Stimulated activated memory B cell treated with anti-CD40 and anti-IgM and Interleukin-4, amounts not matched to agents 10 μg/mL and 1 μg/mL and 100 μg/mL, for 72 hours (primary cell): Measurements from ENCODE around the gene RTL10.

Source experiments
- ATAC-seq: fragments of 150-1000 bp; cut with Tn5 transposase; 2 replicates; pipeline ENCODE4 v1.10.0; 2021
- H3K27ac Mint-ChIP-seq: one replicate; pipeline ENCODE4 v1.8.0; 2022; ENCODE audit warnings: mild to moderate bottlenecking, mixed read lengths
- H3K27me3 Mint-ChIP-seq: one replicate; pipeline ENCODE4 v1.8.0; 2022; ENCODE audit warnings: mixed read lengths
- H3K36me3 Mint-ChIP-seq: one replicate; pipeline ENCODE4 v1.8.0; 2022; ENCODE audit warnings: mixed read lengths
- H3K4me1 Mint-ChIP-seq: one replicate; pipeline ENCODE4 v1.8.0; 2022; ENCODE audit warnings: mixed read lengths
- H3K4me3 Mint-ChIP-seq: one replicate; pipeline ENCODE4 v1.8.0; 2022; ENCODE audit warnings: mild to moderate bottlenecking, moderate library complexity, mixed read lengths
- H3K9me3 Mint-ChIP-seq: one replicate; pipeline ENCODE4 v1.8.0; 2022; ENCODE audit warnings: mixed read lengths

RTL10 gene

DNA sequence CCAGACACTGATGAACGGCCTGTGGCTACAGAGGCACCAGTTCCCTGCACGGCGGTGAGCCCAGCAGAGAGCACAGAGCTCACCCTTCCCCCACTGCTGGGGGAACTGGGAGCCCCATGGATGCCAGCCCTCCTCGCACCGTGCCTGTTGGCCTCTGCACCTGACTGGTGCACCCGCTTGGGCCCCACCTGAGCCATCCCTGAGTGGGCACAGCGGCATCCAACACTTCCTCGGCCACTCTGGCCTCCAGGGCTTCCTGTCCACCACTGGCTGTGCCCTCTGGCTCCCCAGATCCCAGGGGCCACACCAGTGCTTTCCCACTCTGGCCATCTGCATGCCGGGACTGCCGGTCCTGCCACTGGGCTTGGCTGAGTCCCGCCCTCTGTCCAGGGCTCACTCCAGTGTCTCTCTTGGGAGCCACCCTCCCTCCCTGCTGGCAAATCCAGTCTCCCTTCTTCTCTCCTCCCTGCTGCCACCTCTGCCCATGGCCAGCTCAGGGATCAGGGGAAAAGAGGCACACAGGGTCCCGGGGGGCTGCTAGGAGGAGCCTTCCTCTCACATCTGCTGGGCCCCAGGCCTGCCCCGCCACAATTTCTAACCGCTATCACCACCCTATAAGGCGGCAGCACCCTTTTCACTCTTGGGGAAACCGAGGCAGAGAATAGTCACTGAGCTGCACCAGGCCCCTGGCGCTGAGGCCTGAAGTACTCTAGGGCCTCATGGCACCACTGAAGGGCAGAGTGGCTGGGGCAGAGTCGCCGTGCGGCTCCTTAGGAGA lies 33.0 kb downstream of the RTL10 start:
- Mint-ChIP-seq H3K27ac (no peak overlapping the region), H3K4me3 (no peak overlapping the region), H3K9me3 (peaks cover 2% of the 10 kb centered on the region), H3K27me3 (no peaks in the 10 kb centered on the region), H3K4me1 (peaks cover 10% of the 10 kb centered on the region), H3K36me3 (peaks cover 17% of the 10 kb centered on the region)
- no peak for ATAC-seq

DNA sequence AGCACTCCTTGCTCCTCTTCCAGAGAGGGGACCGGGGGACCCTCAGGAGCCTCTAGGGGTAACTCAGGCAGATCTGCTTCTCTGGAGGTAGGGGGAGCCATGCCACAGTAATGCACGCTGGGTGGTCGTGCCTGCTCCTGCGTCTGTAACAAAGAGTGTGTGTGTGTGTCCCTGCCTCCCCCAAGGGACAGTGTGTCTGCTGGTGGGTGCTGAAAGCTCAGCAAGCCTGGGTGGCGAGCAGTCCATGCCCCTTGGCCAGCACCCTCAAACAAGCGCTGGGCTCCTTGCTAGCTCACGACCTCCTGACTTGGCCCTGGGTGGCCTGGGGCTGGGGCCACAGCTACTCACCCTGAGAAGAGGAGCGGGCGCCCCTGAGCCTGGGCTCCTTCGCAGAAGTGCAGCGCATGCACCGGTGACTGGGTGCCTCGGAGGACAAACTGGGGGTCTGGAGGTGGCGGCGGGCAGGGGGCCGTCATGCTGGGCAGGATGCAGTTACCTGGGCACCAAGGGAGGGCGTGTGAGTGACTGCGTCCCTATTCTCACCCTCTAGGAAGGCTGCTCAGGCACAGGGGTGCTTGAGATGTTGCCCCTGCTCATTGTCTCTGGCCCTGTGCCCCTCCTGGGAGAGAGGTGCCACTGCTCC lies 33.7 kb downstream of the RTL10 start:
- Mint-ChIP-seq H3K27ac (no peak overlapping the region), H3K9me3 (no peaks in the 10 kb centered on the region), H3K27me3 (no peaks in the 10 kb centered on the region), H3K36me3 (peaks cover 10% of the 10 kb centered on the region), H3K4me1 (peaks cover 10% of the 10 kb centered on the region), H3K4me3 (no peak overlapping the region)
- ATAC-seq, result no peak

GRCh38 chr22:19819911-19820879 lies 34.5 kb downstream of the RTL10 start:
- H3K9me3 Mint-ChIP-seq, result no peaks in the 10 kb centered on the region
- no peak overlapping the region for H3K4me3 Mint-ChIP-seq
- no peak for ATAC-seq
- H3K4me1 Mint-ChIP-seq, result peaks cover 10% of the 10 kb centered on the region
- no peaks in the 10 kb centered on the region for H3K27me3 Mint-ChIP-seq
- H3K36me3 Mint-ChIP-seq, result peaks cover 9% of the 10 kb centered on the region
- H3K27ac Mint-ChIP-seq, result no peak overlapping the region

- peaks cover 9% of the 10 kb centered on the region for H3K36me3 Mint-ChIP-seq
- no peak overlapping the region for H3K4me3 Mint-ChIP-seq
- ATAC-seq, result no peak
- no peaks in the 10 kb centered on the region for H3K9me3 Mint-ChIP-seq
- no peaks in the 10 kb centered on the region for H3K27me3 Mint-ChIP-seq
- H3K27ac Mint-ChIP-seq, result no peak overlapping the region
- peaks cover 8% of the 10 kb centered on the region for H3K4me1 Mint-ChIP-seq
Observed at GRCh38 chr22:19819208-19819910, 35.3 kb downstream of the RTL10 start.

- Mint-ChIP-seq H3K27me3 (no peaks in the 10 kb centered on the region), H3K36me3 (peaks cover 6% of the 10 kb centered on the region), H3K27ac (no peak overlapping the region), H3K9me3 (no peaks in the 10 kb centered on the region), H3K4me3 (no peak overlapping the region), H3K4me1 (peaks cover 2% of the 10 kb centered on the region)
- ATAC-seq, result no peak
Observed at GRCh38 chr22:19818324-19819207, 36.1 kb downstream of the RTL10 start.

DNA sequence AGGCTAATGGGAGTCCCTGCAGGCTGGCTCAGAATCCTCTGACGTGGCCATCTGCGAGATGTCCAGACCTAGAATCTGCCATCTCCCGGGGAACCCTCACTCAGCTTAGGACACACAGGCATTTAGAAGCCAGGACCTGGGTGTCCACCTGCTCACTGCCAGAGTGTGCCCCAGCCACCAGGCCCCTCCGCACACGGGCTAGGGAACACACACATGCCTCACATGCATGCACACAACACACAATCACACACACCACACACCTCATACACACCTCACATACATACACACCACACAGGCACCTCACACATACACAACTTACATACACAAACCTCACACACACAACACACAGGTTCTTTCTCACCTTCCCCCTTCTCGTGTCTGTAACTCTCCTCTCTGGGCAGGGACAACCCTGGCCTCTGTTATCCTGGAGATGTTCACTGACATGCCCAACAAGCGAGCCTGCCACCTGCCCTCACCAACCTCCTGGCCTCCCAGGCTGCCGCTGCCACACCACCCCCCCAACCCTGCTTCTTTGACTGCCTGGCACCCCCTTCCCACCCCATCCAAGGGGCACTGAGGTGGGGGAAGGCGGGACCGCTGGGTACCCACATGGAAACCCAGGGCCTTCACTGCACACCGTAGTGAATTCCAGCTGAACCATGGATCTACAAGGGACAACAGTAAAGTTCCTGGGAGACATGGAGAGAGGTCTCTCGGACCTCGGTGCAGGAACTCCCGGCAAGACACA lies 38.1 kb downstream of the RTL10 start:
- Mint-ChIP-seq H3K36me3 (peaks cover 17% of the 10 kb centered on the region), H3K27ac (no peak overlapping the region), H3K9me3 (no peaks in the 10 kb centered on the region), H3K4me1 (no peaks in the 10 kb centered on the region), H3K4me3 (no peak overlapping the region), H3K27me3 (no peaks in the 10 kb centered on the region)
- no peak for ATAC-seq

DNA sequence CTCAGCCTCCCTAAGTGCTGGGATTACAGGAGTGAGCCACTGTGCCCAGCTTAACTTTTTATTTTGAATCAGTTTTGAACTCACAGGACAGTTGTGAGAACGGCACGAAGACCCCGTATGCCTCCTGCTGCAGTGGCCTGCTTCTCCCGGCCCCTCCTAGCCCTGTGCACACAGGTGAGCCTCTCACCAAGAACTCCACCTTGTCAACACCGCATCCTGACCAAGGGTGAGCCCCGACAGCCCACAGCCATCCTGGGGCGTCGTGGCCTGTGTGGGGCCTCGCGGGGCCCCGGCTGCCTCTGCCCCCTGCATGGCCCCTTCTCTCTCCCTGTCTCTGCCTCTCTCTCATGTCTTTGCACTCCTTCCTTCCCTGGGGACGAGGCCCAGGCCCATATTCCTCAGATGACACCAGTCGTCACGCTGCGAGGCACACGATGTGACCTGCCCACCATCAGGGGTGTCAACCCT lies 38.8 kb downstream of the RTL10 start:
- H3K27me3 Mint-ChIP-seq, result no peaks in the 10 kb centered on the region

DNA sequence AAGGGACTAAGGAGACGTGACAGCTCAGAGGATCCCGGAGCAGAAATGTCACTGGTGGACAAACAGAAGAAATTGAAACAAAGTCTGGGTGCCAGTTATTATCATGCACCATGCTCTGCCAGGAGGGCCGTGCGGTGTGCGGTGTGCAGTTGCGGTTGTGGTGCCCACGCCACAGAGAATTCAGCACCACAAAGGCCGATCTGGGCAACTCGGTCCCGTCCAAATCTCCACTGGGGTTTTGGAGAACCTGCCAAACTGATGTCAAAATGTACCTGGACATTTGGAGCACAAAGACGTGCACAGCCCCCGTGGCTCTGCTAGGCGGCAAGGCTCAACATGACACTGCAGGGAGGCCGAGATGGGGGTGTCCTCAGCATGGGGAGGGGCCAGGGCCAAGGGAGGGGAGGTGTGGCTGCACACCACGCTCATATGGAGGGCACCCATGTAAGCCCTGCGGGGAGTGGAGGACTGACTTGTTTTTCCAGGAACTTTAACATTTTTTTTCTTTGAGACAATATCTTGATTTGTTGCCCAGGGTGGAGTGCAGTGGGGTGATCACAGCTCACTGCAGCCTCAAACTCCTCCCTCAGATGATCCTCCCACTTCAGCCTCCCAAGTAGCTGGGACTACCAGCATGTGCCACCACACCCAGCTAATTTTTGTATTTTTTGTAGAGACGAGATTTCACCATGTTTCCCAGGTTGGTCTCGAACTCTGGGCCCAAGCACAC lies 39.4 kb downstream of the RTL10 start:
- H3K4me1 Mint-ChIP-seq, result no peaks in the 10 kb centered on the region

More for the DNA sequence above, 38.8 kb downstream of the RTL10 start:
- peaks cover 24% of the 10 kb centered on the region for H3K36me3 Mint-ChIP-seq
- no peak for ATAC-seq
- H3K4me1 Mint-ChIP-seq, result no peaks in the 10 kb centered on the region
- no peak overlapping the region for H3K4me3 Mint-ChIP-seq
- no peak overlapping the region for H3K27ac Mint-ChIP-seq
- H3K9me3 Mint-ChIP-seq, result no peaks in the 10 kb centered on the region

GRCh38 chr22:19814428-19814827 lies 40.2 kb downstream of the RTL10 start:
- no peaks in the 10 kb centered on the region for H3K4me1 Mint-ChIP-seq
- H3K27ac Mint-ChIP-seq, result no peak overlapping the region
- ATAC-seq, result no peak
- peaks cover 25% of the 10 kb centered on the region for H3K36me3 Mint-ChIP-seq
- no peaks in the 10 kb centered on the region for H3K27me3 Mint-ChIP-seq
- H3K9me3 Mint-ChIP-seq, result no peaks in the 10 kb centered on the region
- H3K4me3 Mint-ChIP-seq, result no peak overlapping the region

More for the DNA sequence above, 39.4 kb downstream of the RTL10 start:
- no peak overlapping the region for H3K4me3 Mint-ChIP-seq
- no peaks in the 10 kb centered on the region for H3K27me3 Mint-ChIP-seq
- no peaks in the 10 kb centered on the region for H3K9me3 Mint-ChIP-seq
- no peak for ATAC-seq
- no peak overlapping the region for H3K27ac Mint-ChIP-seq
- H3K36me3 Mint-ChIP-seq, result peaks cover 25% of the 10 kb centered on the region

DNA sequence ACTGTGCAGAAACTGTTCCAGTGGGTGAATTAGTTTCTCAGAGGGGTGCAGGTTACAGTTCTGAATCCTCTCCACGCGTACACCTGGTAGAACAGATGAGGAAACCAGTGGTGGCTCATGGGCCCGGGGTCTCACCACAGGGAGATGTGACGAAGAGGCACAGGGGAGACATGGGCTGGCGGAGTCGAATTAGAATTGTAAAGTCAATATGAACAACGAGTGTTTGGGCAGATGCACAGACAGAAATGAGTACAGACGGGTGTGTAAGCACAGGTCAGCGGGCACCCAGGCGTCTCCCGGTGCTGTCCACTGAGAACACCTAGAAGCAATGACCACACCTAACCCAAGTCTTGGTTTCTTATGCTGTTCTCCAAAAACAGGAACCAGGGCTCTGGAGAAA lies 41.8 kb downstream of the RTL10 start:
- Mint-ChIP-seq H3K9me3 (no peaks in the 10 kb centered on the region), H3K27me3 (no peaks in the 10 kb centered on the region), H3K27ac (no peak overlapping the region), H3K4me3 (no peak overlapping the region), H3K4me1 (no peaks in the 10 kb centered on the region), H3K36me3 (peaks cover 25% of the 10 kb centered on the region)
- ATAC-seq, result no peak

DNA sequence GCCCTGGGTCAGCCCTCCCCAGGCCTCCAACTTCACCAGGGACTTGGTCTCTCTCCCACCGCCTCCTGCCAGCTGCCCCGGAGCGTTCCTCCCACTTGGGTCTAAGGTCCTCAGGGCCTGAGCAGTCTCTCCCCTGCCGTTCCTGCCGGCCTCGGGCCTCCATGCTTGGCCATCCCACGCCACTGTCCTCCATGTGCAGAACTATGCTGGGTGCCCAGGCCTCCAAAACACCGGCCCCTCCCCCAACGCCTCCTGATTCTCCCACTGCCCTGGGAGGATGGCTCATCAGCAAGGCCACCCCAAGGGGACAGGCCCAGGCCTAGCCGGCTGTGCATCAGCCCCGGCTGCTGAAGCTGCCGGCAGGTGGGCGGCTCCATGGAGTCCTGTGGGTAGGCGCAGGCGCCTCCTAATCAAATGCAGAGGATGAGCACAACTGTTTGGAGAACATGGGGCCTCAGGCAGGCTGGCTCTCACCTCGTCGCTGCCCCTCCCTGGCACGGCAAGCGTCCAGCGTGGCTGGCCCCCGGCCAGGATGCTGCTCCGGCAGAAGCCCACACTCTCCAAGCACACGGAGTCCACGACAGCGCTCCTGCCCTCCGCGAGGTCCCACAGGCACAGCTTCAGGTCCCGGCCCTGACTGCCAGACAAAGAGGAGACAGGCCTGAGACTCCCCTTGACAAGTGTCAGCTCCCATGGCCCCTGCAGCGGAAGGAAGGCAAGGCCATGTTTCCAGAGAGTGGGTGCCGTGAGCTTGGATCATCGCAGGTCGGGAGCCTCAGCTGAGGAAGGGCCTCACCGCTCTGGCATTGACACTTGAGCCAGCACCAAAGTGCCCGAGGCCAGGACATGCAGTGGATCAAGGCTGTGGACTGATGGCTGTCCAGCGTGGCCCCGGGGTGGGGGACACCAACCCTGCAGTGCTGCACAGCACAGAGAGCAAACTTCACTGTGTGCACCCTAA lies 42.6 kb downstream of the RTL10 start:
- no peak overlapping the region for H3K4me3 Mint-ChIP-seq
- no peaks in the 10 kb centered on the region for H3K27me3 Mint-ChIP-seq
- no peaks in the 10 kb centered on the region for H3K4me1 Mint-ChIP-seq
- H3K9me3 Mint-ChIP-seq, result no peaks in the 10 kb centered on the region
- no peak overlapping the region for H3K27ac Mint-ChIP-seq
- ATAC-seq, result no peak
- H3K36me3 Mint-ChIP-seq, result peaks cover 26% of the 10 kb centered on the region

DNA sequence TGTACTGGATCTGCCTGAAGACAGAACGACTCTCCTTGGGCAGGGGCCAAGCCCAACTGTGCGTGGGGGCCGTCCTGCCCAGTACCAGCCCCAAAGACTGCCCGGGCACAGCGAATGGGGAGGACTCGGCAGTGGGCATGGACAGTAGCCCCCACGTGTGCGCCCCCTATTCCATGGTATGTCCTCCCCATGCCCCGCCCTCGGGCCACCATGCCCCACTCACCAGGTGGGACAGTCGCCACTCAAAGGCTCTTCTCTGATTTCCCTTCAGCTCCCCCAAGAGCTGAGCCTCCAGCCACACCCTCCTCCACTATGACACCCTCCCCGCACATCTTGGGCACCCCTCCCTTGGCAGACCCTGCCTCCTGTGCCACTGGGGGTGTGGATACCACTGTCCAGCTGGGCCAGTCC lies 43.5 kb downstream of the RTL10 start:
- no peak overlapping the region for H3K4me3 Mint-ChIP-seq
- H3K27ac Mint-ChIP-seq, result no peak overlapping the region
- peaks cover 33% of the 10 kb centered on the region for H3K36me3 Mint-ChIP-seq
- no peaks in the 10 kb centered on the region for H3K4me1 Mint-ChIP-seq
- H3K9me3 Mint-ChIP-seq, result no peaks in the 10 kb centered on the region
- no peaks in the 10 kb centered on the region for H3K27me3 Mint-ChIP-seq
- peak; percentile 21 for ATAC-seq
